Type B pancreatic cell (in vitro differentiated cells): ENCODE results near the gene ALOX5. TPM values are rescaled to one million over a fixed set of nuclear protein-coding genes. Genes with fewer than 3 reads are reported as not detected.

ENCODE experiments used
- DNase-seq: peaks from one replicate; pipeline ENCODE4 v3.0.0; 2021; ENCODE audit warnings: mixed read lengths; ENCODE audit not compliant: unreplicated experiment; ENCODE audit errors: extremely low spot score
- H3K27ac Mint-ChIP-seq: 2 replicates; pipeline ENCODE4 v1.8.0; 2021; ENCODE audit warnings: mild to moderate bottlenecking, mixed read lengths
- H3K27me3 Mint-ChIP-seq: 2 replicates; pipeline ENCODE4 v1.8.0; 2021; ENCODE audit warnings: mixed read lengths
- H3K36me3 Mint-ChIP-seq: 2 replicates; pipeline ENCODE4 v1.8.0; 2021; ENCODE audit warnings: mixed read lengths
- H3K4me1 Mint-ChIP-seq: one replicate; pipeline ENCODE4 v1.8.0; 2021; ENCODE audit warnings: mixed read lengths; ENCODE audit not compliant: unreplicated experiment
- H3K4me3 Mint-ChIP-seq: 2 replicates; pipeline ENCODE4 v1.8.0; 2021; ENCODE audit warnings: mild to moderate bottlenecking, mixed read lengths
- H3K9me3 Mint-ChIP-seq: 2 replicates; pipeline ENCODE4 v1.8.0; 2021; ENCODE audit warnings: mixed read lengths
- CTCF ChIP-seq: fragments of 200-600 bp; sonication (generic); conservative IDR thresholded peaks from 2 replicates; pipeline ENCODE4 v1.5.0; 2021; ENCODE audit warnings: antibody characterized with exemption, mild to moderate bottlenecking
- total RNA-seq: library from RNA; stranded (reverse); gene quantifications from 2 replicates; pipeline ENCODE4 v1.2.1, GENCODE V29; 2021; ENCODE audit warnings: low replicate concordance

The ALOX5 gene
- total RNA-seq, 1 donor from 2014 or later, result 7.9 TPM

GRCh38 chr10:45378914-45379726 is 5.1 kb downstream of the ALOX5 start:
- no peak overlapping the region for H3K4me3 Mint-ChIP-seq
- no peaks in the 10 kb centered on the region for H3K4me1 Mint-ChIP-seq
- H3K9me3 Mint-ChIP-seq, result no peaks in the 10 kb centered on the region
- no peak for DNase-seq
- no peaks in the 10 kb centered on the region for H3K36me3 Mint-ChIP-seq
- H3K27me3 Mint-ChIP-seq, result peaks cover 40% of the 10 kb centered on the region
- H3K27ac Mint-ChIP-seq, result no peak overlapping the region
- TF ChIP-seq CTCF, result no peak

GRCh38 chr10:45379891-45380540 is 6.0 kb downstream of the ALOX5 start:
- H3K27ac Mint-ChIP-seq, result no peak overlapping the region
- H3K36me3 Mint-ChIP-seq, result no peaks in the 10 kb centered on the region
- no peak overlapping the region for H3K4me3 Mint-ChIP-seq
- H3K27me3 Mint-ChIP-seq, result peaks cover 35% of the 10 kb centered on the region
- no peak for TF ChIP-seq CTCF
- no peaks in the 10 kb centered on the region for H3K4me1 Mint-ChIP-seq
- no peaks in the 10 kb centered on the region for H3K9me3 Mint-ChIP-seq
- no peak for DNase-seq

- no peak overlapping the region for H3K4me3 Mint-ChIP-seq
- no peaks in the 10 kb centered on the region for H3K9me3 Mint-ChIP-seq
- H3K27me3 Mint-ChIP-seq, result peaks cover 24% of the 10 kb centered on the region
- no peak for TF ChIP-seq CTCF
- no peaks in the 10 kb centered on the region for H3K4me1 Mint-ChIP-seq
- no peaks in the 10 kb centered on the region for H3K36me3 Mint-ChIP-seq
- DNase-seq, result no peak
- no peak overlapping the region for H3K27ac Mint-ChIP-seq
Measured at GRCh38 chr10:45380903-45381620, 7.0 kb downstream of the ALOX5 start.

GRCh38 chr10:45382591-45382990 is 8.6 kb downstream of the ALOX5 start:
- no peak for TF ChIP-seq CTCF
- H3K4me3 Mint-ChIP-seq, result no peak overlapping the region
- H3K27me3 Mint-ChIP-seq, result peaks cover 11% of the 10 kb centered on the region
- no peaks in the 10 kb centered on the region for H3K36me3 Mint-ChIP-seq
- H3K4me1 Mint-ChIP-seq, result no peaks in the 10 kb centered on the region
- no peak for DNase-seq
- H3K27ac Mint-ChIP-seq, result no peak overlapping the region
- H3K9me3 Mint-ChIP-seq, result no peaks in the 10 kb centered on the region

GRCh38 chr10:45383682-45384330 is 9.8 kb downstream of the ALOX5 start:
- no peaks in the 10 kb centered on the region for H3K27me3 Mint-ChIP-seq
- no peak overlapping the region for H3K27ac Mint-ChIP-seq
- no peak for DNase-seq
- H3K4me3 Mint-ChIP-seq, result no peak overlapping the region
- no peak for TF ChIP-seq CTCF
- no peaks in the 10 kb centered on the region for H3K4me1 Mint-ChIP-seq
- H3K9me3 Mint-ChIP-seq, result no peaks in the 10 kb centered on the region
- no peaks in the 10 kb centered on the region for H3K36me3 Mint-ChIP-seq
